ENCODE data around the gene LFNG.
"Not testable (repeated sequence)": the region's sequence is repeated elsewhere in the genome, so short reads cannot be mapped to it uniquely, and the experiment has no call there.

LFNG gene

GRCh38 chr7:2530994-2531795 lies 11.6 kb downstream of the LFNG start:
- DNase-seq, result not testable (repeated sequence)

- not testable (repeated sequence) for DNase-seq
Measured at GRCh38 chr7:2531796-2532110, 12.2 kb downstream of the LFNG start.

- not testable (repeated sequence) for DNase-seq
Measured at GRCh38 chr7:2532199-2532772, 12.7 kb downstream of the LFNG start.

GRCh38 chr7:2532816-2533215 lies 13.2 kb downstream of the LFNG start:
- not testable (repeated sequence) for DNase-seq

- DNase-seq, result not testable (repeated sequence)
Measured at GRCh38 chr7:2533566-2533965, 14.0 kb downstream of the LFNG start.

GRCh38 chr7:2534214-2534613 lies 14.6 kb downstream of the LFNG start:
- not testable (repeated sequence) for DNase-seq

GRCh38 chr7:2535872-2536627 lies 16.5 kb downstream of the LFNG start:
- DNase-seq, result not testable (repeated sequence)

GRCh38 chr7:2537981-2538851 lies 18.6 kb downstream of the LFNG start:
- DNase-seq, result no peak

- DNase-seq, result no peak
Measured at GRCh38 chr7:2539031-2539911, 19.7 kb downstream of the LFNG start.

- no peak for DNase-seq
Measured at GRCh38 chr7:2540133-2540532, 20.6 kb downstream of the LFNG start.

- DNase-seq, result no peak
Measured at GRCh38 chr7:2540641-2541051, 21.1 kb downstream of the LFNG start.

GRCh38 chr7:2541291-2542010 lies 21.9 kb downstream of the LFNG start:
- DNase-seq, result no peak

- no peak for DNase-seq
Measured at GRCh38 chr7:2542011-2542915, 22.7 kb downstream of the LFNG start.

- no peak for DNase-seq
Measured at GRCh38 chr7:2542916-2543871, 23.6 kb downstream of the LFNG start.

GRCh38 chr7:2544541-2545188 lies 25.1 kb downstream of the LFNG start:
- DNase-seq, result no peak

GRCh38 chr7:2545746-2546425 lies 26.3 kb downstream of the LFNG start:
- DNase-seq, result no peak

GRCh38 chr7:2546776-2547586 lies 27.4 kb downstream of the LFNG start:
- DNase-seq, result no peak

Data from stimulated activated CD4-positive, alpha-beta T cell treated with anti-CD3 and anti-CD28 coated beads, Interleukin-2, amount 100 ng/mL, for 24 hours (primary cell).